Peyer's patch (tissue), 4 donors: ENCODE data around the gene PAFAH1B2. TPM values are rescaled to one million over a fixed set of nuclear protein-coding genes. Genes with fewer than 3 reads are reported as not detected.

Experiments used
- DNase-seq, 3 donors: peaks; one replicate each; pipeline ENCODE4 v3.0.0-alpha.2; 2017 to 2019
- H3K27ac ChIP-seq, 4 donors: fragments of 200-600 bp; sonication (generic); one replicate each; pipeline ENCODE4 v1.5.1; 2016 to 2019
- H3K27me3 ChIP-seq, 2 donors: fragments of 200-600 bp; sonication (generic); one replicate each; pipeline ENCODE4 v1.5.1; 2019
- H3K36me3 ChIP-seq, 3 donors: fragments of 200-600 bp; sonication (generic); one replicate each; pipeline ENCODE4 v1.5.1; 2016 to 2019
- H3K4me1 ChIP-seq, 4 donors: fragments of 200-600 bp; sonication (generic); one replicate each; pipeline ENCODE4 v1.5.1; 2016 to 2019
- H3K4me3 ChIP-seq, 4 donors: fragments of 200-600 bp; sonication (generic); 1 replicate in 3 of 4; 2 replicates in 1 of 4; pipeline ENCODE4 v1.5.1; 2016 to 2019; ENCODE audit warnings: mild to moderate bottlenecking in 1 of 4
- H3K9me3 ChIP-seq, 4 donors: fragments of 200-600 bp; sonication (generic); one replicate each; pipeline ENCODE4 v1.5.1; 2016 to 2019; ENCODE audit warnings: mild to moderate bottlenecking in 1 of 4
- CTCF ChIP-seq, 6 experiments: fragments of 450-650 bp in 4 of 6; fragments of 200-600 bp in 2 of 6; sonication (generic) in 1 of 6; IDR thresholded peaks; one replicate each; pipeline ENCODE4 v1.5.1; 2017 to 2019; ENCODE audit warnings: antibody characterized with exemption in 6 of 6, mild to moderate bottlenecking in 3 of 6, moderate library complexity in 1 of 6
- POLR2A ChIP-seq, 2 donors: fragments of 450-650 bp; IDR thresholded peaks; one replicate each; pipeline ENCODE4 v1.5.1; 2017; ENCODE audit warnings: antibody characterized with exemption in 2 of 2, mild to moderate bottlenecking in 2 of 2, moderate library complexity in 2 of 2
- total RNA-seq, 4 donors: library from RNA; depleted of rRNA; stranded (reverse); fragments of >200 nt; gene quantifications; one replicate each; pipeline ENCODE4 v1.1.0, GENCODE V29; 2016

The PAFAH1B2 gene
- total RNA-seq, 4 donors from 2014 or later, result 45.4 to 96.2 (median 66.9) TPM

- Histone ChIP-seq H3K27me3 (no peaks in the 10 kb centered on the region), H3K36me3 (peaks cover 0 to 40% (median 0%) of the 10 kb centered on the region in 3 donors), H3K4me3 (peak overlapping the region in 2 of 4 donors; percentile 35 to 44), H3K27ac (peak overlapping the region; percentile 62 to 89 (median 76)), H3K9me3 (no peaks in the 10 kb centered on the region), H3K4me1 (peaks cover 0 to 29% (median 0%) of the 10 kb centered on the region in 4 donors)
- DNase-seq, result no peak
- TF ChIP-seq POLR2A (IDR thresholded peaks at IDR 0.05), result no peak
- TF ChIP-seq CTCF (IDR thresholded peaks at IDR 0.05), result no peak
These were observed 54.5 kb downstream of the PAFAH1B2 start for GRCh38 chr11:117198613-117199012.

- H3K9me3 ChIP-seq, result no peaks in the 10 kb centered on the region
- peak in 2 of 3 donors; percentile 63 to 70 for DNase-seq
- H3K36me3 ChIP-seq, result peaks cover 0 to 42% (median 0%) of the 10 kb centered on the region in 3 donors
- TF ChIP-seq CTCF (IDR thresholded peaks at IDR 0.05), result no peak
- no peak for TF ChIP-seq POLR2A (IDR thresholded peaks at IDR 0.05)
- H3K4me3 ChIP-seq, result peak within 1 kb of the TSS; percentile 18 to 44 (median 31)
- peak within 1 kb of the TSS; percentile 62 to 89 (median 76) for H3K27ac ChIP-seq
- no peaks in the 10 kb centered on the region for H3K27me3 ChIP-seq
- peaks cover 0 to 22% (median 0%) of the 10 kb centered on the region in 4 donors for H3K4me1 ChIP-seq
These were observed 55.2 kb downstream of the PAFAH1B2 start, which contains the start of gene TAGLN for GRCh38 chr11:117199053-117199915. TAGLN (plus strand) TSS chr11:117199370; CDS start chr11:117203014, 3,644 bp downstream.

- Histone ChIP-seq H3K9me3 (no peaks in the 10 kb centered on the region), H3K4me1 (peaks cover 0 to 18% (median 0%) of the 10 kb centered on the region in 4 donors), H3K27ac (peak overlapping the region; percentile 62 to 89 (median 76)), H3K27me3 (no peaks in the 10 kb centered on the region), H3K4me3 (peak overlapping the region; percentile 18 to 44 (median 31)), H3K36me3 (peaks cover 0 to 50% (median 0%) of the 10 kb centered on the region in 3 donors)
- DNase-seq, result no peak
- TF ChIP-seq POLR2A (IDR thresholded peaks at IDR 0.05), result no peak
- TF ChIP-seq CTCF (IDR thresholded peaks at IDR 0.05), result no peak
These were observed 56.1 kb downstream of the PAFAH1B2 start for GRCh38 chr11:117199916-117200812.

- no peak for TF ChIP-seq CTCF (IDR thresholded peaks at IDR 0.05)
- no peak for TF ChIP-seq POLR2A (IDR thresholded peaks at IDR 0.05)
- Histone ChIP-seq H3K4me3 (peak overlapping the region; percentile 18 to 44 (median 29)), H3K27ac (peak overlapping the region; percentile 62 to 89 (median 76))
These were observed 56.9 kb downstream of the PAFAH1B2 start for GRCh38 chr11:117200813-117201657.

More at GRCh38 chr11:117200813-117201657, 56.9 kb downstream of the PAFAH1B2 start:
- Histone ChIP-seq H3K27me3 (no peaks in the 10 kb centered on the region), H3K4me1 (peaks cover 0 to 18% (median 0%) of the 10 kb centered on the region in 4 donors), H3K36me3 (peaks cover 0 to 49% (median 0%) of the 10 kb centered on the region in 3 donors), H3K9me3 (no peaks in the 10 kb centered on the region)
- no peak for DNase-seq
